Measurements from ENCODE around the gene CYTH1.

The CYTH1 gene

GRCh38 chr17:78667741-78668640 lies 114.1 kb downstream of the CYTH1 start:
- Mint-ChIP-seq H3K4me3 (no peak overlapping the region), H3K36me3 (peaks cover 59% of the 10 kb centered on the region), H3K27ac (no peak overlapping the region), H3K4me1 (peaks cover 36% of the 10 kb centered on the region), H3K27me3 (no peaks in the 10 kb centered on the region), H3K9me3 (no peaks in the 10 kb centered on the region)
- ATAC-seq: no peak

GRCh38 chr17:78667091-78667490 lies 115.0 kb downstream of the CYTH1 start:
- peaks cover 36% of the 10 kb centered on the region for H3K4me1 Mint-ChIP-seq
- no peak overlapping the region for H3K27ac Mint-ChIP-seq
- peaks cover 52% of the 10 kb centered on the region for H3K36me3 Mint-ChIP-seq
- ATAC-seq: no peak
- no peaks in the 10 kb centered on the region for H3K9me3 Mint-ChIP-seq
- no peaks in the 10 kb centered on the region for H3K27me3 Mint-ChIP-seq
- no peak overlapping the region for H3K4me3 Mint-ChIP-seq

DNA sequence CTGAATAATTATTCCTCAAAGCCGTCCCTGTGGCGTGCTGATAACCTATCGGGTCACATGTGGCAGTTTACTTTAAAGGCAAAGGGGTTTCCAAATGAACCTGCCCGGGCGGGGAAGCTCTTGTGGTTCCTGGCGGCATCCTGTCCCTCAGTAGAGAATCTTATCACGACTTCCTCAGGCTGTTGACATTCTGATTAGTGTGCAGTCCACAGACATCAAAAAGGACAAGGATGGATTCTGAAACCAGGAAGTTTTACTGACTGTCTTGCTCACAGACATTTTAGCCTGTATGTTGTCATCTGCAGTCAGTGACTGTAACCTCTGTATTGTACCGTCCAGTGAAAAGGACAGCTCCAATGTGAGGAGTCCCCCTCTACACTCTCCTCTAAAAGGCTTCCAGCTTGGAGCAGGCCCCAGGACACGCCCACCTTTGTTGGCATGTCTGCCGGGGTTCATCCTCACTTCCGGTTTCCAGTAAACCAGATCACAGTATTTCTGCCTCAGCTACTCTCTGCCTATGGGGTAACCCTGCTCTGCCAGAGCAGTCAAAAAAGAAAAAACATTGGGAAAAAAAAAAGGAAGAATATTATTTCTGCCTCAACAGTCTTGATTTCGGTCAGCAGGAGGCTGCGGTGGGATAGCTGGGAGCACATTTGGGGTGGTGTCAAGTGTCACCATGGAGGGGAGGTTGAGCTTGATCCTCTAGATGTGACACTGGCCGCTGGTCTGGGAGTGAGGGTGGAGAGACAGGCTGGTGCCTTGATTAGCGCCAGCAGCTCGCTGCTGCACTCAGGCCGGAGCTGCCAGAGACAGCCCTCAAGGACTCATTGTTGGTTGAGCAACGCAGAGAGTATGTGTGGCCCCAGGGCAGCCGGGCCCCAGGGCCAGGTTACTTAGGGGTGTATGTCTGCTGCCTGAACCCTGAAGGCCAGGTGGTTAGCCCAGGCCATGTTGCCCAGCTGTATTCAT lies 115.8 kb downstream of the CYTH1 start:
- Mint-ChIP-seq H3K27ac (peak overlapping the region; percentile 60), H3K4me1 (peaks cover 36% of the 10 kb centered on the region), H3K9me3 (no peaks in the 10 kb centered on the region), H3K4me3 (no peak overlapping the region), H3K36me3 (peaks cover 47% of the 10 kb centered on the region), H3K27me3 (no peaks in the 10 kb centered on the region)
- ATAC-seq: peak; percentile 49

- H3K27me3 Mint-ChIP-seq: no peaks in the 10 kb centered on the region
- H3K27ac Mint-ChIP-seq: peak overlapping the region; percentile 60
- H3K4me1 Mint-ChIP-seq: peaks cover 28% of the 10 kb centered on the region
- H3K36me3 Mint-ChIP-seq: peaks cover 40% of the 10 kb centered on the region
- no peak for ATAC-seq
- no peak overlapping the region for H3K4me3 Mint-ChIP-seq
- no peaks in the 10 kb centered on the region for H3K9me3 Mint-ChIP-seq
Observed at GRCh38 chr17:78665387-78665951, 116.6 kb downstream of the CYTH1 start.

- no peaks in the 10 kb centered on the region for H3K27me3 Mint-ChIP-seq
- H3K4me1 Mint-ChIP-seq: peaks cover 25% of the 10 kb centered on the region
- peaks cover 37% of the 10 kb centered on the region for H3K36me3 Mint-ChIP-seq
- H3K4me3 Mint-ChIP-seq: no peak overlapping the region
- H3K9me3 Mint-ChIP-seq: no peaks in the 10 kb centered on the region
- peak overlapping the region; percentile 60 for H3K27ac Mint-ChIP-seq
- ATAC-seq: no peak
Observed at GRCh38 chr17:78664476-78665386, 117.3 kb downstream of the CYTH1 start.

DNA sequence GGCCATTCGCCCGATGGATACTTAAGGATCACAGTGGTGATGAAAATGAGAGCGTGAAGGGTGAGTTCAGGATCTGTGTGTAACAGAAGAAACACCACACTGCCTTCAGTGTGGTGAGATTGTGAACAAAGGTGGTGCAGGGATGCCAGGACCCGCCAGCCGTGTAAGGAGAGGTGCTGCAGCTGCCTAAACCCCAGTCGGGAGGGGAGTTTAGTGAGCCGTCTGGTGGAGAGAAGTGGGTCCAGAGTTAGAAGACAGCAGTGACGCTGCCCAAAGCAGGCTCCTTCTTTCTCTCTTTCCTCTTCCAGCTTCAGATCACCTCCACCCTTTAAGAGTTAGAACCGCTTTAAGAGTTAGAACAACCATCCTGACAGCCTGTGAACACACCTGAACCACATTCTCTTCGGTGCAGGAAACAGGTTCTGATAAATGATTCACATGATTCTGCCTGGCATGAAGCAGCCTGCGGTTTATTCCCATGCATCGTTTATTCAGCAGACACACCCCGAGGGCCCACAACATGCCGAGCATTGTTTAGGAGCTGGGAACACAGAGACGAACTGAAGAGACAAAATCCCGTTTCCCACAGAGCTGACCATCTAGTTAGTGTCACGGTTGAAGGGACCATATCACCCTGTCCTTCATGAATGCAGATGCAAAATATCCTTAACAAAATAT lies 120.8 kb downstream of the CYTH1 start:
- Mint-ChIP-seq H3K27ac (no peak overlapping the region), H3K36me3 (peaks cover 16% of the 10 kb centered on the region)
- no peak for ATAC-seq

DNA sequence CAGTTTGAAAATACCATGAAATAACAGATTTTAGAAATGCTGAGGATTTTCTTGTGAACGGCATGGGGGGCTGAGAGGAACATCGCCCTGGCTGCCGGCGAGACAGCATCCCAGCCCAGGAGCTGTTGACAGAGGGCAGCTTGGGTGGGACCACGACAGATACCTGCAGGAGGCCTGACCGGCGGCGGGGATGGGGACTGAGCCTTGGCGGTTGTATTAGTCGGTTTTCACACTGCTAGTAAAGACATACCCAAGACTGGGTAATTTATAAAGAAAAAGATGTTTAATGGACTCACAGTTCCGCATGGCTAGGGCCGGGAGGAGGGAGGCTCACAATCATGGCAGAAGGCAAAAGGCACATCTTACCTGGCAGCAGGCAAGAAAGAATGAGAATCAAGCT lies 122.5 kb downstream of the CYTH1 start:
- ATAC-seq: no peak
- Mint-ChIP-seq H3K4me3 (no peak overlapping the region), H3K27ac (no peak overlapping the region), H3K27me3 (no peaks in the 10 kb centered on the region), H3K4me1 (no peaks in the 10 kb centered on the region), H3K9me3 (no peaks in the 10 kb centered on the region), H3K36me3 (peaks cover 14% of the 10 kb centered on the region)

More for the DNA sequence above, 120.8 kb downstream of the CYTH1 start:
- Mint-ChIP-seq H3K4me1 (peaks cover 11% of the 10 kb centered on the region), H3K27me3 (no peaks in the 10 kb centered on the region), H3K9me3 (no peaks in the 10 kb centered on the region), H3K4me3 (no peak overlapping the region)

DNA sequence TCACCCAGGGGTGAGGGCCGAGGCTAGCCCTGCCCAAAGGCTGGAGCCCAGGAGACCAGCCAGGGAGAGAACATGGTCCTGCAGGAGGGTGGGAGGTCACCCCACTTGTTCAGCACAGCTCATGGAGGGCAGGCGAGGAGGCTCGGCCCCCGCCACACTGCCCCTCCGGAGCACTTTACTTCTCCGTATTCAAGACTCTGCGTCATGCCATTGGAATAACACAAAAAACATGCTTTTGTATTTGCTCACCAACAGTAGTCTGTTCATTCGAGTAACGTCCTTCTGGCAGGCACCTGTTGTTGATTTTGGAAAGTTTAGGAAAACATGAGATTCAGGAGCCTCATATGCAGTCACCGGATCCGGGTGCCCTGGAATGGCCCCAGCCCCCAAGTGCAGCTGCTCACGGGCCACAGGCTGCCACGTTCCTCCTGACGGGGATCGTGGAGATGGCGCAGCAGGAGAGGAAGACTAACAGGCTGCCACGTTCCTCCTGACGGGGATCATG lies 123.7 kb downstream of the CYTH1 start:
- Mint-ChIP-seq H3K4me3 (no peak overlapping the region), H3K27ac (no peak overlapping the region)
- ATAC-seq: no peak

DNA sequence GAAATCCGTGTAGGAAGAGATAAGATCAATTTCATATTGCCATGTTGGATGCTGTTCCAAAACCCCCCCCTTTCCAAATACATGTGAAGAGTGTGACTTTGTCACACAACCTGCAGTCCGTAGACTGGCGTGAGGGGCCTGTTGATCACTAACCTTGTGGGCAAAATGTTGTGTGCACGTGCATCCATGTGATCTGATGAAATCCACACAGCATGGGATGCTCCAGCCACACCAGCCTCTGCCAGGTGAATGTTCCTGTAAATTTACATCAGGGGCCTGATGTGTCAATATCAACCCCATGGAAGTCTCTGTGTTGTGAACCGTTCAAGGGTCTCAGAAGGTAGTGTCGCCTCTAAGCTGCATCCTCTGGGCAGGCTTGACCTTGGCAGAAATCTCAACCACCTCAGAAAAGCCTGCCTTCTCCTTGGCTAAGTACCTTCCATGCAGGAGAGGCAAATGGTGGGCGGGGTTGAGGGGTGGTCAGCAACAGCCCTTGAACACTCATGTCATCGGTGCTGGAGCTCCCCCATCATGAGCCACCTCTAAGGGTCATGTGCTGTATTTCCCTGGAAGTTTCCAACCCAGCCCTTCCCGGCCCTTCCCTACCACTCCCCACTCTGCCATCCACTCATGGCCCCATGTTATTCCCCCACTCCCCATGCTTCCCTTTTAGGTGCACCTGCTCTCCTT lies 126.7 kb downstream of the CYTH1 start:
- Mint-ChIP-seq H3K9me3 (no peaks in the 10 kb centered on the region), H3K27me3 (no peaks in the 10 kb centered on the region), H3K36me3 (peaks cover 14% of the 10 kb centered on the region), H3K27ac (no peak overlapping the region), H3K4me1 (no peaks in the 10 kb centered on the region), H3K4me3 (no peak overlapping the region)
- no peak for ATAC-seq

More for the DNA sequence above, 123.7 kb downstream of the CYTH1 start:
- no peaks in the 10 kb centered on the region for H3K27me3 Mint-ChIP-seq
- H3K9me3 Mint-ChIP-seq: no peaks in the 10 kb centered on the region
- no peaks in the 10 kb centered on the region for H3K4me1 Mint-ChIP-seq
- peaks cover 14% of the 10 kb centered on the region for H3K36me3 Mint-ChIP-seq

DNA sequence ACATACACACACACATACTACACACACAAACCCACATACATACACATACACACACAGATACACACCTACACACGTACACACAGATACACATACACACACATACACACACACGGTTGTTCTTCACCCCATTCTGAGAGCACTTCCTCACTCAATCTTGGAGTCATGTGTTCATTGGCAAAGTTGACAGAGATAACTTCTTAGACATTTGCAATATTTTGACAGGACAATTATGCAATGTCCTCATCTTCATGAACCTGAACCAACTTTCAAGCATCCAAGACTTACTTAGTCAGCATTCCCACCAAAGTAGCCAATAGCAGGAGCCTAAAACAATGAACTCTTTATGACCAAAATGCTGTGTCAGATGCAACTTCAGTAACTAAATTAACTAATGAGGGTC lies 127.7 kb downstream of the CYTH1 start:
- Mint-ChIP-seq H3K9me3 (peaks cover under 1% of the 10 kb centered on the region), H3K4me3 (no peak overlapping the region), H3K27ac (no peak overlapping the region), H3K4me1 (no peaks in the 10 kb centered on the region), H3K27me3 (peaks cover 8% of the 10 kb centered on the region), H3K36me3 (peaks cover 5% of the 10 kb centered on the region)
- ATAC-seq: no peak

GRCh38 chr17:78653382-78653781 lies 128.7 kb downstream of the CYTH1 start:
- Mint-ChIP-seq H3K9me3 (peaks cover 2% of the 10 kb centered on the region), H3K27ac (no peak overlapping the region), H3K27me3 (peaks cover 9% of the 10 kb centered on the region), H3K36me3 (peaks cover 6% of the 10 kb centered on the region), H3K4me1 (no peaks in the 10 kb centered on the region), H3K4me3 (no peak overlapping the region)
- no peak for ATAC-seq

- Mint-ChIP-seq H3K4me1 (no peaks in the 10 kb centered on the region), H3K4me3 (no peak overlapping the region), H3K27me3 (peaks cover 9% of the 10 kb centered on the region), H3K27ac (no peak overlapping the region), H3K36me3 (peaks cover 11% of the 10 kb centered on the region), H3K9me3 (peaks cover 5% of the 10 kb centered on the region)
- no peak for ATAC-seq
Observed at GRCh38 chr17:78652913-78653312, 129.2 kb downstream of the CYTH1 start.

- Mint-ChIP-seq H3K36me3 (peaks cover 12% of the 10 kb centered on the region), H3K4me3 (no peak overlapping the region), H3K9me3 (peaks cover 9% of the 10 kb centered on the region), H3K27me3 (peaks cover 9% of the 10 kb centered on the region), H3K27ac (no peak overlapping the region), H3K4me1 (peaks cover 2% of the 10 kb centered on the region)
- no peak for ATAC-seq
Observed at GRCh38 chr17:78652024-78652423, 130.0 kb downstream of the CYTH1 start.

Data from stimulated activated memory B cell treated with anti-CD40 and anti-IgM and Interleukin-4, amounts not matched to agents 10 μg/mL and 1 μg/mL and 100 μg/mL, for 72 hours (primary cell).